Uterus (tissue), 2 donors: ENCODE data around the gene ARID5B.

ENCODE experiments used
- POLR2A ChIP-seq, 2 donors: fragments of 450-650 bp; IDR thresholded peaks; one replicate each; pipeline ENCODE4 v1.6.1; 2016; ENCODE audit warnings: antibody characterized with exemption in 2 of 2, mild to moderate bottlenecking in 1 of 2, moderate library complexity in 1 of 2
- TF ChIP-seq, protein P1 (sequence below), 4 experiments: fragments of 200-600 bp in 2 of 4; fragments of 450-650 bp in 2 of 4; sonication (generic) in 2 of 4; IDR thresholded peaks; one replicate each; pipeline ENCODE4 v1.5.1; 2016 to 2019; ENCODE audit warnings: antibody characterized with exemption in 4 of 4, mild to moderate bottlenecking in 2 of 4, moderate library complexity in 1 of 4

GRCh38 chr10:61943674-61944378 lies 42.3 kb downstream of the ARID5B start:
- TF ChIP-seq POLR2A (IDR thresholded peaks at IDR 0.05), result no peak
- TF ChIP-seq, protein P1, sequence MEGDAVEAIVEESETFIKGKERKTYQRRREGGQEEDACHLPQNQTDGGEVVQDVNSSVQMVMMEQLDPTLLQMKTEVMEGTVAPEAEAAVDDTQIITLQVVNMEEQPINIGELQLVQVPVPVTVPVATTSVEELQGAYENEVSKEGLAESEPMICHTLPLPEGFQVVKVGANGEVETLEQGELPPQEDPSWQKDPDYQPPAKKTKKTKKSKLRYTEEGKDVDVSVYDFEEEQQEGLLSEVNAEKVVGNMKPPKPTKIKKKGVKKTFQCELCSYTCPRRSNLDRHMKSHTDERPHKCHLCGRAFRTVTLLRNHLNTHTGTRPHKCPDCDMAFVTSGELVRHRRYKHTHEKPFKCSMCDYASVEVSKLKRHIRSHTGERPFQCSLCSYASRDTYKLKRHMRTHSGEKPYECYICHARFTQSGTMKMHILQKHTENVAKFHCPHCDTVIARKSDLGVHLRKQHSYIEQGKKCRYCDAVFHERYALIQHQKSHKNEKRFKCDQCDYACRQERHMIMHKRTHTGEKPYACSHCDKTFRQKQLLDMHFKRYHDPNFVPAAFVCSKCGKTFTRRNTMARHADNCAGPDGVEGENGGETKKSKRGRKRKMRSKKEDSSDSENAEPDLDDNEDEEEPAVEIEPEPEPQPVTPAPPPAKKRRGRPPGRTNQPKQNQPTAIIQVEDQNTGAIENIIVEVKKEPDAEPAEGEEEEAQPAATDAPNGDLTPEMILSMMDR (IDR thresholded peaks at IDR 0.05), result peak in 2 of 4 experiments; percentile 8 to 16
